GM20000 (cell line): ENCODE results near the gene CCDC88C.

ENCODE experiments used
- DNase-seq: peaks from one replicate; pipeline ENCODE4 v3.0.0; 2012; ENCODE audit warnings: low spot score
- TF ChIP-seq, protein P1 (sequence below): IDR thresholded peaks from 2 replicates; pipeline ENCODE4 v1.5.1; 2012; ENCODE audit warnings: mild to moderate bottlenecking, control low read depth; ENCODE audit errors: extremely low read depth, missing control alignments

Gene CCDC88C

DNA sequence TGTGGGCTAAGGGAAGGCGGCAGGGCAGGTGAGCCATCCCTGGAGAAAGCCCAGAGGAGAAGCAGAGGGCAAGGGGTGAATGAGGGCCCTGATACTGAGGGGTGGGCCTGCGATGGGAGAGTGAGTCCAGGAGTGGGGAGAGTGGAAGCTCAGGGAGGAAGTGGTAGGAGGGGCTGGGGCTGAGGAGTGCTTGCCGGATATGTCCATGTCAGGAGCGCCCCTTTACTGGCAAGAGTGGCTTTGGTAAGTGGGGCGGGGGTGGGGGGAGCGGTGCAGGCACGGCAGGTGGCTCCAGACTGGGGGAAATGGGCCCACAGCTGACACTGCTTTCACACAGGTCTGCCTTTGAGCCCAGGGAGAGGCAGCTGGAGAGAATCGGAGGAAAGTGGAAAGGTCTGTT is 86.8 kb downstream of the CCDC88C start:
- DNase-seq: no peak

DNA sequence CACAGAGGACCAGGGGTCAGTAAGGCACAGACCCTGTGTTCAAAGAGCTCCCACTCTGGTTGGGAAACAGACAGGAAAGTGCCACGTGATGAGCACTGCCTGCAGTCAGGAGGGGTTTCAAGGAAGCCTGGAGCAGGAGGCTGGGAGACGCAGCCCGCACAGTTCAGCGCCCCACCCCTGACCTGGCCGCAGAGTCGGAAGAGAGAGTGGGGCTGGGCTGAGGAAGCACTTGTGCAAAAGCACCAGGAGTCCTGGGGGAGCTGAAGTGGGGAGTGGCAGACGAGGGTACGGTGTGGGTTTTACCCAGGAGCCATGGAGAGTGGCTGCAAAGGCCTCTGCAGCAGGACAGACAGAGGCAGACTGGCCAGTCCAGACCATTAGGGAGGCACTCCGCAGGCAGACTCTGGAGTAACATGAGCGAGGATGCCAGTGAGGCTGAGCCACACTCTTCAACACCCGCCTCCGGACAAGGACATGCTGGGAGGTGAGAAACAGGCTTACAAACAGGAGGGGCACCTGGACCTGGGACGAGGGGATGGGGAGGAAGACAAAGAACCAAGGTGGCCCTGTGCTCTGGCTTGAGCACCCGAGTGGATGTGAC is 87.4 kb downstream of the CCDC88C start:
- TF ChIP-seq, protein P1, sequence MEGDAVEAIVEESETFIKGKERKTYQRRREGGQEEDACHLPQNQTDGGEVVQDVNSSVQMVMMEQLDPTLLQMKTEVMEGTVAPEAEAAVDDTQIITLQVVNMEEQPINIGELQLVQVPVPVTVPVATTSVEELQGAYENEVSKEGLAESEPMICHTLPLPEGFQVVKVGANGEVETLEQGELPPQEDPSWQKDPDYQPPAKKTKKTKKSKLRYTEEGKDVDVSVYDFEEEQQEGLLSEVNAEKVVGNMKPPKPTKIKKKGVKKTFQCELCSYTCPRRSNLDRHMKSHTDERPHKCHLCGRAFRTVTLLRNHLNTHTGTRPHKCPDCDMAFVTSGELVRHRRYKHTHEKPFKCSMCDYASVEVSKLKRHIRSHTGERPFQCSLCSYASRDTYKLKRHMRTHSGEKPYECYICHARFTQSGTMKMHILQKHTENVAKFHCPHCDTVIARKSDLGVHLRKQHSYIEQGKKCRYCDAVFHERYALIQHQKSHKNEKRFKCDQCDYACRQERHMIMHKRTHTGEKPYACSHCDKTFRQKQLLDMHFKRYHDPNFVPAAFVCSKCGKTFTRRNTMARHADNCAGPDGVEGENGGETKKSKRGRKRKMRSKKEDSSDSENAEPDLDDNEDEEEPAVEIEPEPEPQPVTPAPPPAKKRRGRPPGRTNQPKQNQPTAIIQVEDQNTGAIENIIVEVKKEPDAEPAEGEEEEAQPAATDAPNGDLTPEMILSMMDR: no peak
- no peak for DNase-seq

More for the DNA sequence above, 86.8 kb downstream of the CCDC88C start:
- TF ChIP-seq, protein P1: no peak

DNA sequence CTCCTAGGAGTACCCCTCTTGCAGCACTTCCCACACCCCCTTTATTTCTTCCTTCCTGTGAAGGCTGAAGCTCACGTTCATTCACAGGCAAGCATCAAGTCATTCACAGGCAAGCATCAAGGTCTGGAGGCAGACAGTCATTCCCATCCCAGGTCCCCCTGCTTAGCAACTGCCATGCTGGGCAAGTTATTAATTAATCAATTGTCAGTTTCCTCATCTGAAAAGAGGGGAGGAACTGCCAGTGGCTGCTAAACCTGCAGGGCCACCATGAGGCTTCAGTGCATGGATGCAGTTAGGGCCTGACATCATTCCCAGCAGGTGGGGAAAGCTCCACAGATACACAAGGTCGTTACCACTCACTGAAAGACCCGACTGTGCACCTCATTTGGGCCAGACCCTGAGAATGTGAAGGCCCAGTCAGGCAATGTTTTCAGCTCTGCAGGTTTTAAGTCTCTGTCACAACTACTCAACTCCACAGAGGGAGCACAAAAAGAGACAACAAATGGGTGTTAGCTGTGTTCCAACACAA is 88.1 kb downstream of the CCDC88C start:
- no peak for DNase-seq

DNA sequence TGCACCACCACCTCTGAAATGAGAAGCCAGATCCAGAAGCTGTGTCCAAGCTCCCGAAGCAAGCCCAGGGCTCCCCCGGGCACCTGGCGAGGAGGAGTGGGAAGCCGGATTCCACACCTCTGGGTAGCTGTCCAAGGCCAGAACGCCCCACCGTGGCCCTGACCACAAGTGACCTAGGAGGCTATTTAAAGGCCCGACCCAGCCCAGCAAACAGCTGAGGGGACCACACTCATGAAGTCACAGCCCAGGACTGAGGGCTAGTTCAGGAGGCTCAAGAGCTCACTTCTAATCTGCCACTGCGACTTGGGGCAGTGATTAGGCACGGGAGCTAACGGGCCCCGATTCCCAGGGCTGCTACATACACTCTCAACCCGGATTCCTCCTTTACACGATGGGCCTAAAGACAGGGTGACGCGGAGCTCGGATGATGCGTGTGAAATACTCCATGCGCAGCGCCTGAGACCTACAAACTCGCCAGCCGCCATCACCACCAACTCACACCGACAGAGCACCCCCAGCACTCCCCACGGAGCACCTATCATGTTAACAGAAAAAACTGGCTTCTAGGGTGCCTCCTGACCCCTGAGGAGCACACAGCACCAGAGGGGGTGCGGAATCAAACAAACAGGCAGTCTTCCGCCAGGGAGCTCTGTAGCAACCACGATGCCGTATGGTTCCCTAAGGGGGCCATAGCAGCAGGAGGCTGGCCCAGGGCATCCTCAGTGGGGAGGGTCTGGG is 89.1 kb downstream of the CCDC88C start:
- TF ChIP-seq, protein P1: no peak

More for the DNA sequence above, 88.1 kb downstream of the CCDC88C start:
- TF ChIP-seq, protein P1: no peak

DNA sequence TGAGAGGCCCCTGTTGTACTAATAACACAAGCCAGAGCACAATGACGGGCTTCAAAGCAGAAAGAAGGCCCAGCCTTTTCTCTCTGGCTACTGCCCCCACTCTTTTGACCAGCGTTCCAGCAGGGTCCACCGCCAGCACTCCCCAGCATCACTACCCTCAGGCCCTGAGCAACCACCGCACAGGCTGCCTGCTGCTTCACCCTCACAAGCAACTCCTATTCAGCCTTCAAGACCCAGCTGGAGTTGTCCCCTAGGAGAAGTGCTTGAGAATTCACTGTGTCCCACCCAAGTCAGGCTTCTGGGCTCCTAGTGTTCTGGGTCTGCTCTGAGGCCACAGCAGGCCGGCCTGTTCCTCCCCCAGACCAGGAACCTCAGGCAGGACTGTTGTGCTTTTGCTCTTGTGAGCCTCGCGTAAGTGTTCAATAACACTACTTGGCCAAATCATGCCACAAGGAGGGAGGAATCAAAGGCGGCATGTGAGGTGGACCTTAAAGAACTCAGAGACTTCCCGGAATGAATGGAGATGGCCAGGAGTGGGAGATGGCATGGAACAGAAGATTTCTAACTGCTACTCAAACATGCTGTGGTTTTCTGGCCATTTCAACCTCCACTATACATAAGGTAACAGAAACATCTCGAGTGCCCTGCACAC is 89.8 kb downstream of the CCDC88C start:
- no peak for DNase-seq
- TF ChIP-seq, protein P1: no peak

More for the DNA sequence above, 89.1 kb downstream of the CCDC88C start:
- no peak for DNase-seq

DNA sequence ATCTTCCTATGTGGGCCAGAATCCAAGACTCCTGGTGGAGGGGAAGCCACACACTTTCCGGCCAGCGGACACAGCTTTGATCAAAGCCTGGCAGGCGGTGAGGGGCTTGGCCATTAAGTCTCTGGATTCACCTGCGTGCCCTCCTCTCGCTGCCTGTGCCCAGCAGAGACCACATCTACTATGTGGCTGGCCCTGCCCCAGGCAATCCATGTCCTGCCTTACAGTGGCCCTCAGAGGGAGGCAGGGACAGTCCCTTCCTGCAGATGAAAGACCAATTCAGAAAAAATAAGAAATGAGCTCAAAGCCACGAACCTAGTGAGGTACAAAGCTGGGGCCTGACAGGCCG is 90.4 kb downstream of the CCDC88C start:
- TF ChIP-seq, protein P1: no peak
- no peak for DNase-seq
